HCT116 (cell line): ENCODE results near the gene ASAP2. TPM values are rescaled to one million over a fixed set of nuclear protein-coding genes. Genes with fewer than 3 reads are reported as not detected.

Experiments
- ATAC-seq: fragments of 200-7000 bp; cut with Tn5 transposase; 2 replicates; pipeline ENCODE4 v1.9.1; 2020; ENCODE audit warnings: mild to moderate bottlenecking, moderate library complexity
- BruUV-seq: library from RNA; stranded (reverse); fragments of 400-500 nt; replicated peaks from 2 replicates; lab custom pipeline; 2021; lab: Mats Ljungman, UMichigan
- CTCF ChIA-PET: fragments of 300-600 bp; sonication (Branson Sonifier 250); formaldehyde crosslinking; loops from one replicate; lab custom pipeline; 2021; ENCODE audit warnings: antibody characterized with exemption; lab: Charles Lee
- POLR2A ChIA-PET: fragments of 300-600, 350-600 bp; sonication (Branson Sonifier 250); formaldehyde crosslinking; loops from one replicate; lab custom pipeline; 2021; ENCODE audit warnings: antibody characterized with exemption; lab: Charles Lee
- RAD21 ChIA-PET, 2 experiments: fragments of 300-600 bp; sonication (Branson Sonifier 250); formaldehyde crosslinking; loops; one replicate each; lab custom pipeline; 2023; ENCODE audit warnings: low total read pairs in 2 of 2; ENCODE audit not compliant: uncharacterized antibody in 2 of 2, unreplicated experiment in 2 of 2, low non-redundant PET in 1 of 2; lab: Charles Lee
- DNase-seq: peaks from one replicate; pipeline ENCODE4 v3.0.0-alpha.2; 2010; ENCODE audit warnings: low read depth, low spot score
- H2AFZ ChIP-seq: fragments of 200-600 bp; shearing (Covaris generic), sonication (generic); 2 replicates; pipeline ENCODE4 v1.6.1; 2017; ENCODE audit warnings: low read depth, mixed run types, mixed read lengths, antibody characterized with exemption, low read length; ENCODE audit not compliant: poor library complexity, severe bottlenecking
- H3K27ac ChIP-seq: 2 replicates; pipeline ENCODE4 v1.5.1; 2012; ENCODE audit warnings: low read depth, low read length
- H3K27me3 ChIP-seq: fragments of 200-600 bp; sonication (generic); 2 replicates; pipeline ENCODE4 v1.6.1; 2016; ENCODE audit warnings: mixed run types, low read length, mixed read lengths; ENCODE audit not compliant: insufficient read depth
- H3K36me3 ChIP-seq, 2 experiments: fragments of 200-500 bp in 1 of 2; fragments of 200-600 bp in 1 of 2; sonication (Bioruptor generic) in 1 of 2; sonication (generic) in 1 of 2; 2 replicates each; pipeline versions ENCODE4 v1.5.1 to v1.6.1; 2014 to 2016; ENCODE audit warnings: low read length in 2 of 2, inconsistent platforms in 1 of 2, mixed read lengths in 1 of 2, mixed run types in 1 of 2; ENCODE audit not compliant: insufficient read depth in 2 of 2, control insufficient read depth in 1 of 2
- H3K4me1 ChIP-seq, 2 experiments: fragments of 200-600 bp in 1 of 2; sonication (generic) in 1 of 2; 2 replicates each; pipeline versions ENCODE4 v1.5.1 to v1.6.1; 2012 to 2017; ENCODE audit warnings: low read length in 2 of 2, inconsistent platforms in 1 of 2, mild to moderate bottlenecking in 1 of 2, mixed read lengths in 1 of 2, mixed run types in 1 of 2, moderate library complexity in 1 of 2; ENCODE audit not compliant: insufficient read depth in 2 of 2, control insufficient read depth in 1 of 2
- H3K4me2 ChIP-seq: fragments of 200-600 bp; sonication (generic); 2 replicates; pipeline ENCODE4 v1.6.1; 2017; ENCODE audit warnings: mixed run types, low read length, mixed read lengths
- H3K4me3 ChIP-seq, 2 experiments: fragments of 200-600 bp in 1 of 2; sonication (generic) in 1 of 2; replicated peaks in 1 of 2; 2 replicates each; pipeline ENCODE4 v1.5.1; 2011 to 2016; ENCODE audit warnings: low read length in 2 of 2, control low read depth in 1 of 2, low read depth in 1 of 2, mild to moderate bottlenecking in 1 of 2, mixed read lengths in 1 of 2, mixed run types in 1 of 2
- H3K79me2 ChIP-seq: fragments of 200-600 bp; sonication (generic); 2 replicates; pipeline ENCODE4 v1.6.1; 2017; ENCODE audit warnings: mild to moderate bottlenecking, mixed run types, low read length, moderate library complexity, mixed read lengths; ENCODE audit not compliant: insufficient read depth
- H3K9ac ChIP-seq: fragments of 200-600 bp; sonication (generic); 2 replicates; pipeline ENCODE4 v1.6.1; 2016; ENCODE audit warnings: low read length, mixed read lengths
- H3K9me2 ChIP-seq: fragments of 200-600 bp; sonication (generic), shearing (Covaris generic); 2 replicates; pipeline ENCODE4 v1.6.1; 2017; ENCODE audit warnings: mixed run types, mild to moderate bottlenecking, moderate library complexity; ENCODE audit not compliant: insufficient read depth
- H3K9me3 ChIP-seq, 2 experiments: fragments of 200-500 bp in 1 of 2; fragments of 200-600 bp in 1 of 2; sonication (Bioruptor generic) in 1 of 2; sonication (generic) in 1 of 2; 2 replicates each; pipeline ENCODE4 v1.6.1; 2014 to 2017; ENCODE audit warnings: low read length in 2 of 2, mixed read lengths in 2 of 2, inconsistent platforms in 1 of 2, low read depth in 1 of 2, mild to moderate bottlenecking in 1 of 2, mixed run types in 1 of 2, moderate library complexity in 1 of 2; ENCODE audit not compliant: control insufficient read depth in 1 of 2, insufficient read depth in 1 of 2
- H4K20me1 ChIP-seq: fragments of 200-600 bp; sonication (generic), shearing (Covaris generic); 2 replicates; pipeline ENCODE4 v1.6.1; 2017; ENCODE audit warnings: mixed run types, mild to moderate bottlenecking, moderate library complexity; ENCODE audit not compliant: insufficient read depth
- MAX ChIP-seq: IDR thresholded peaks from 2 replicates; pipeline ENCODE4 v1.6.1; 2012
- POLR2A ChIP-seq: IDR thresholded peaks from 2 replicates; pipeline ENCODE4 v1.7.0; 2011; ENCODE audit warnings: borderline replicate concordance; ENCODE audit not compliant: insufficient read depth, insufficient read length; ENCODE audit errors: extremely low read depth
- POLR2AphosphoS5 ChIP-seq: IDR thresholded peaks from 2 replicates; pipeline ENCODE4 v1.6.1; 2011; ENCODE audit warnings: mild to moderate bottlenecking, low read depth, low read length, moderate library complexity
- RAD21 ChIP-seq: IDR thresholded peaks from 2 replicates; pipeline ENCODE4 v1.6.1; 2012; ENCODE audit warnings: low read depth, mild to moderate bottlenecking
- SP1 ChIP-seq: IDR thresholded peaks from 2 replicates; pipeline ENCODE4 v1.6.1; 2012; ENCODE audit warnings: low read depth
- SRF ChIP-seq: IDR thresholded peaks from 2 replicates; pipeline ENCODE4 v1.6.1; 2012; ENCODE audit warnings: low read depth
- TCF7L2 ChIP-seq: IDR thresholded peaks from 2 replicates; pipeline ENCODE4 v1.7.0; 2011; ENCODE audit warnings: borderline replicate concordance, inconsistent platforms; ENCODE audit not compliant: insufficient read depth, insufficient read length; ENCODE audit errors: extremely low read depth
- ZFX ChIP-seq: fragments of 450-650 bp; IDR thresholded peaks from 2 replicates; pipeline ENCODE4 v1.6.1; 2017
- ZNF274 ChIP-seq: fragments of 200-500 bp; sonication (Bioruptor generic); IDR thresholded peaks from 2 replicates; pipeline ENCODE4 v1.6.1; 2014; ENCODE audit warnings: mild to moderate bottlenecking, low read depth, low read length, inconsistent platforms
- intact Hi-C: fragments of 100-400 bp; cut with micrococcal nuclease; formaldehyde crosslinking; loops from 2 replicates; pipeline ENCODE4 v1.10.0; 2022
- total RNA-seq: library from RNA; stranded (reverse); gene quantifications from one replicate; pipeline ENCODE4 v1.2.1, GENCODE V29; 2021; ENCODE audit not compliant: unreplicated experiment
- TF ChIP-seq, protein P1 (sequence below): IDR thresholded peaks from 2 replicates; pipeline ENCODE4 v1.6.1; 2012; ENCODE audit warnings: low read depth

The ASAP2 gene
- total RNA-seq, 1 experiment from 2014 or later, result 16.5 TPM

- Histone ChIP-seq H3K27me3 (no peaks in the 10 kb centered on the region), H3K36me3 (peaks cover 0 to 3% of the 10 kb centered on the region in 2 experiments; a peak in 1 of 4 replicates), H3K4me3 (no peak overlapping the region), H3K27ac (no peak overlapping the region), H3K9ac (no peak overlapping the region), H3K9me2 (no peaks in the 10 kb centered on the region), H3K9me3 (no peaks in the 10 kb centered on the region), H3K4me2 (no peak overlapping the region), H2AFZ (no peak overlapping the region), H3K79me2 (no peaks in the 10 kb centered on the region), H3K4me1 (no peaks in the 10 kb centered on the region), H4K20me1 (no peaks in the 10 kb centered on the region)
- ATAC-seq (peak; percentile 64), DNase-seq (no peak)
- intact Hi-C loops, result no loop called here
- POLR2A ChIA-PET, result no interaction called here
- CTCF ChIA-PET, result no interaction called here
- TF ChIP-seq SRF (no peak), RAD21 (0 out of 2 replicates have a peak, but pooled peaks have one; percentile 8)
- BruUV-seq, result no TSS peak
- RAD21 ChIA-PET, result no interaction called here
Measured at GRCh38 chr2:9401646-9402371, 195.2 kb downstream of the ASAP2 start.

DNA sequence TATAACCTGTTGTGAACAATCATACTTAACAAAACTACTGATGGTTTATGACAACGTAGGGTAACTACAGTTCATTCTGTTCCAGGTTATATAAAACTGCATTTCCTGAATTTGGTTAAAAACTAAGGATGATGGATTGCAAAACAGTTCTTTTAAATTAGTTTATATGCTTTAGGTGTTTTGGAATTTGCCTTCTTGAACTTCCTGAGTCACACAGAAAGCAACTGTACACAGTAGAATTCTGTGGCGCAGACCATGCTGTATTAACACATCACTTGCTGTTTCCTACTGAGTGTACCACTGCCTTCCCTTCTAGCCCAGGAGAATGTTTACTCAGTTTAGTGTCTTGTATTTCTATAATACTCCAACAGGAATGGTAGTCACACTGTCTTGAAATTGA is 197.3 kb downstream of the ASAP2 start:
- no TSS peak for BruUV-seq

More for the DNA sequence above, 197.3 kb downstream of the ASAP2 start:
- Histone ChIP-seq H3K36me3 (peaks cover 6 to 8% of the 10 kb centered on the region in 2 experiments; a peak in 2 of 4 replicates), H3K9me3 (no peaks in the 10 kb centered on the region), H3K4me3 (no peak overlapping the region), H3K9me2 (no peaks in the 10 kb centered on the region), H3K9ac (no peak overlapping the region), H3K79me2 (no peaks in the 10 kb centered on the region), H3K27ac (no peak overlapping the region), H2AFZ (no peak overlapping the region), H3K4me1 (no peaks in the 10 kb centered on the region), H3K27me3 (no peaks in the 10 kb centered on the region), H3K4me2 (no peak overlapping the region), H4K20me1 (no peaks in the 10 kb centered on the region)
- ChIA-PET POLR2A (no interaction called here), RAD21 (no interaction called here), CTCF (no interaction called here)
- ATAC-seq (no peak), DNase-seq (no peak)
- intact Hi-C loops, result no loop called here
- TF ChIP-seq ZNF274 (no peak), TCF7L2 (no peak), ZFX (no peak), POLR2AphosphoS5 (no peak), MAX (no peak), POLR2A (no peak), SP1 (no peak)
- TF ChIP-seq, protein P1, sequence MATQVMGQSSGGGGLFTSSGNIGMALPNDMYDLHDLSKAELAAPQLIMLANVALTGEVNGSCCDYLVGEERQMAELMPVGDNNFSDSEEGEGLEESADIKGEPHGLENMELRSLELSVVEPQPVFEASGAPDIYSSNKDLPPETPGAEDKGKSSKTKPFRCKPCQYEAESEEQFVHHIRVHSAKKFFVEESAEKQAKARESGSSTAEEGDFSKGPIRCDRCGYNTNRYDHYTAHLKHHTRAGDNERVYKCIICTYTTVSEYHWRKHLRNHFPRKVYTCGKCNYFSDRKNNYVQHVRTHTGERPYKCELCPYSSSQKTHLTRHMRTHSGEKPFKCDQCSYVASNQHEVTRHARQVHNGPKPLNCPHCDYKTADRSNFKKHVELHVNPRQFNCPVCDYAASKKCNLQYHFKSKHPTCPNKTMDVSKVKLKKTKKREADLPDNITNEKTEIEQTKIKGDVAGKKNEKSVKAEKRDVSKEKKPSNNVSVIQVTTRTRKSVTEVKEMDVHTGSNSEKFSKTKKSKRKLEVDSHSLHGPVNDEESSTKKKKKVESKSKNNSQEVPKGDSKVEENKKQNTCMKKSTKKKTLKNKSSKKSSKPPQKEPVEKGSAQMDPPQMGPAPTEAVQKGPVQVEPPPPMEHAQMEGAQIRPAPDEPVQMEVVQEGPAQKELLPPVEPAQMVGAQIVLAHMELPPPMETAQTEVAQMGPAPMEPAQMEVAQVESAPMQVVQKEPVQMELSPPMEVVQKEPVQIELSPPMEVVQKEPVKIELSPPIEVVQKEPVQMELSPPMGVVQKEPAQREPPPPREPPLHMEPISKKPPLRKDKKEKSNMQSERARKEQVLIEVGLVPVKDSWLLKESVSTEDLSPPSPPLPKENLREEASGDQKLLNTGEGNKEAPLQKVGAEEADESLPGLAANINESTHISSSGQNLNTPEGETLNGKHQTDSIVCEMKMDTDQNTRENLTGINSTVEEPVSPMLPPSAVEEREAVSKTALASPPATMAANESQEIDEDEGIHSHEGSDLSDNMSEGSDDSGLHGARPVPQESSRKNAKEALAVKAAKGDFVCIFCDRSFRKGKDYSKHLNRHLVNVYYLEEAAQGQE, result no peak
